SJCRH30 (cell line): ENCODE data around the gene THAP12. TPM values are rescaled to one million over a fixed set of nuclear protein-coding genes. Genes with fewer than 3 reads are reported as not detected.

Source experiments
- DNase-seq, 2 experiments: peaks; one replicate each; pipeline ENCODE4 v3.0.0-alpha.2; 2015 to 2020
- H3K27ac ChIP-seq: fragments of 250-450 bp; sonication (Bioruptor Pico); 2 replicates; pipeline ENCODE4 v1.5.1; 2020; ENCODE audit warnings: mild to moderate bottlenecking, moderate library complexity
- H3K27me3 ChIP-seq: fragments of 250-450 bp; sonication (Bioruptor Pico); 2 replicates; pipeline ENCODE4 v1.5.1; 2020; ENCODE audit warnings: mild to moderate bottlenecking, moderate library complexity
- H3K36me3 ChIP-seq: fragments of 250-450 bp; sonication (Bioruptor Pico); 2 replicates; pipeline ENCODE4 v1.5.1; 2020; ENCODE audit warnings: mild to moderate bottlenecking, moderate library complexity
- H3K4me1 ChIP-seq: fragments of 250-450 bp; sonication (Bioruptor Pico); 2 replicates; pipeline ENCODE4 v1.5.1; 2020; ENCODE audit warnings: mild to moderate bottlenecking, moderate library complexity
- H3K4me3 ChIP-seq: fragments of 250-450 bp; sonication (Bioruptor Pico); 2 replicates; pipeline ENCODE4 v1.5.1; 2020; ENCODE audit warnings: mild to moderate bottlenecking, moderate library complexity
- H3K9me3 ChIP-seq: fragments of 250-450 bp; sonication (Bioruptor Pico); replicated peaks from 2 replicates; pipeline ENCODE4 v1.5.1; 2020; ENCODE audit warnings: mild to moderate bottlenecking, moderate library complexity
- total RNA-seq: library from RNA; depleted of rRNA; stranded (reverse); fragments of >200 nt; shearing (Covaris generic); gene quantifications from 2 replicates; pipeline ENCODE4 v1.2.3, GENCODE V29; 2014; rRNA removed

Gene THAP12
- total RNA-seq, 1 experiment from 2014 or later: 88.2 TPM

GRCh38 chr11:76313913-76314740, 66.8 kb downstream of the THAP12 start:
- Histone ChIP-seq H3K4me3 (no peak overlapping the region), H3K4me1 (peaks cover 2% of the 10 kb centered on the region; the same call in 1 of the 2 replicates), H3K36me3 (no peaks in the 10 kb centered on the region), H3K9me3 (no peaks in the 10 kb centered on the region), H3K27ac (no peak overlapping the region), H3K27me3 (no peaks in the 10 kb centered on the region)
- DNase-seq: no peak

- no peak overlapping the region for H3K27ac ChIP-seq
- no peak for DNase-seq
- H3K9me3 ChIP-seq: no peaks in the 10 kb centered on the region
- no peaks in the 10 kb centered on the region for H3K36me3 ChIP-seq
- no peak overlapping the region for H3K4me3 ChIP-seq
- peaks cover 2% of the 10 kb centered on the region; the same call in 1 of the 2 replicates for H3K4me1 ChIP-seq
- H3K27me3 ChIP-seq: no peaks in the 10 kb centered on the region
Measured at GRCh38 chr11:76313271-76313670, 67.7 kb downstream of the THAP12 start.

GRCh38 chr11:76310832-76311595, 69.9 kb downstream of the THAP12 start:
- Histone ChIP-seq H3K27me3 (no peaks in the 10 kb centered on the region), H3K36me3 (no peaks in the 10 kb centered on the region), H3K4me3 (no peak overlapping the region), H3K9me3 (no peaks in the 10 kb centered on the region), H3K4me1 (peaks cover 2% of the 10 kb centered on the region; the same call in 1 of the 2 replicates), H3K27ac (no peak overlapping the region)
- no peak for DNase-seq

- no peak overlapping the region for H3K4me3 ChIP-seq
- no peaks in the 10 kb centered on the region for H3K9me3 ChIP-seq
- no peaks in the 10 kb centered on the region for H3K27me3 ChIP-seq
- DNase-seq: no peak
- H3K36me3 ChIP-seq: no peaks in the 10 kb centered on the region
- no peak overlapping the region for H3K27ac ChIP-seq
- no peaks in the 10 kb centered on the region for H3K4me1 ChIP-seq
Measured at GRCh38 chr11:76307978-76308747, 72.8 kb downstream of the THAP12 start.

GRCh38 chr11:76307396-76307795, 73.5 kb downstream of the THAP12 start:
- H3K4me3 ChIP-seq: no peak overlapping the region
- H3K4me1 ChIP-seq: no peaks in the 10 kb centered on the region
- H3K27me3 ChIP-seq: no peaks in the 10 kb centered on the region
- DNase-seq: no peak
- H3K9me3 ChIP-seq: no peaks in the 10 kb centered on the region
- no peaks in the 10 kb centered on the region for H3K36me3 ChIP-seq
- H3K27ac ChIP-seq: no peak overlapping the region

GRCh38 chr11:76303399-76303798, 77.5 kb downstream of the THAP12 start:
- no peaks in the 10 kb centered on the region for H3K27me3 ChIP-seq
- no peak overlapping the region for H3K27ac ChIP-seq
- H3K36me3 ChIP-seq: no peaks in the 10 kb centered on the region
- no peaks in the 10 kb centered on the region for H3K9me3 ChIP-seq
- peaks cover 7% of the 10 kb centered on the region; the same call in 1 of the 2 replicates for H3K4me1 ChIP-seq
- H3K4me3 ChIP-seq: no peak overlapping the region
- DNase-seq: no peak

- DNase-seq: no peak
- Histone ChIP-seq H3K9me3 (no peaks in the 10 kb centered on the region), H3K27ac (no peak overlapping the region), H3K27me3 (no peaks in the 10 kb centered on the region), H3K4me3 (no peak overlapping the region), H3K36me3 (no peaks in the 10 kb centered on the region), H3K4me1 (peaks cover 7% of the 10 kb centered on the region; the same call in 1 of the 2 replicates)
Measured at GRCh38 chr11:76302996-76303395, 77.9 kb downstream of the THAP12 start.

Other genes with a start within 250 kb of the THAP12 start
- gene WNT11, start 174.6 kb downstream of the THAP12 start, total RNA-seq: 26.8 and 27.5 TPM in 2 replicates
- 5.9 and 8.5 TPM in 2 replicates for gene GVQW3, start 191 bp upstream of the THAP12 start, total RNA-seq
- 34.3 and 46.2 TPM in 2 replicates for gene EMSY, start 63.9 kb upstream of the THAP12 start, total RNA-seq